ENCODE measurements around the gene NEK3. TPM values are rescaled to one million over a fixed set of nuclear protein-coding genes. Genes with fewer than 3 reads are reported as not detected.
"Not testable (repeated sequence)": the region's sequence is repeated elsewhere in the genome, so short reads cannot be mapped to it uniquely, and the experiment has no call there.

The NEK3 gene
- total RNA-seq, 1 donor from 2014 or later = 28.3 TPM

DNA sequence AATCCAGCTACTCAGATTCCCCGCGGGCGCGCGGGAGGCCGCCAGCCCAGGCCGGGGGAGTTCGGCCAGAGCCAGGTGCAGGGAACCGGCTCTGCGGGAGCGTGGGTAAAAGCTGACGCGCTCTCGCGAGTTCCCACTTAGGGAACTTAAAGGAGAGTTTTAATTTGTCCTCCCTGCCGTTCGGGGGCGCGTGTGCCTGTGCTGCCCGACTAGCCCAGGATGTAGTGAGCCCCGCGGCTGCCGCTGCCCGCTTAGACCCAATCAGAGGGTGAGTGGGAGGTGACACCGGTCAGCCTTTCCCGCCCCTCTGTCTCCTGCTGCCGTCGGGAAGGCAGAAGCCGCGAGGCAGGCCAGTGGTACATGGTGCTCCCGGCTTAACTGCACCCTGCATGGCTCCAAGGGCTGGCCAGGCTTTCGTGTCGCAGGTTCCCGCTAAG, 36.0 kb upstream of the NEK3 start:
- peak overlapping the region; percentile 99 for H3K4me3 Mint-ChIP-seq
- TF ChIP-seq CTCF (conservative IDR thresholded peaks at IDR 0.05) = no peak
- no peaks in the 10 kb centered on the region for H3K27me3 Mint-ChIP-seq
- H3K27ac Mint-ChIP-seq = peak overlapping the region; percentile 50
- DNase-seq (ENCODE audit: extremely low spot score, unreplicated experiment) = no peak
- no peaks in the 10 kb centered on the region for H3K36me3 Mint-ChIP-seq
- H3K4me1 Mint-ChIP-seq (ENCODE audit: unreplicated experiment) = peaks cover 13% of the 10 kb centered on the region
- no peaks in the 10 kb centered on the region for H3K9me3 Mint-ChIP-seq

GRCh38 chr13:52194184-52194868, 34.9 kb upstream of the NEK3 start:
- peak; percentile 93 for DNase-seq (ENCODE audit: extremely low spot score, unreplicated experiment)
- no peak for TF ChIP-seq CTCF (conservative IDR thresholded peaks at IDR 0.05)
- no peaks in the 10 kb centered on the region for H3K36me3 Mint-ChIP-seq
- no peaks in the 10 kb centered on the region for H3K27me3 Mint-ChIP-seq
- peaks cover 13% of the 10 kb centered on the region for H3K4me1 Mint-ChIP-seq (ENCODE audit: unreplicated experiment)
- H3K9me3 Mint-ChIP-seq = no peaks in the 10 kb centered on the region
- H3K27ac Mint-ChIP-seq = peak overlapping the region; percentile 94
- H3K4me3 Mint-ChIP-seq = peak overlapping the region; percentile 99

- peak overlapping the region; percentile 94 for H3K27ac Mint-ChIP-seq
- H3K9me3 Mint-ChIP-seq; DNase-seq (ENCODE audit: extremely low spot score, unreplicated experiment); H3K27me3 Mint-ChIP-seq; H3K36me3 Mint-ChIP-seq: not testable (repeated sequence)
- peak overlapping the region; percentile 99 for H3K4me3 Mint-ChIP-seq
- H3K4me1 Mint-ChIP-seq (ENCODE audit: unreplicated experiment) = peaks cover 13% of the 10 kb centered on the region
Observed at GRCh38 chr13:52193587-52194183, 34.3 kb upstream of the NEK3 start.

DNA sequence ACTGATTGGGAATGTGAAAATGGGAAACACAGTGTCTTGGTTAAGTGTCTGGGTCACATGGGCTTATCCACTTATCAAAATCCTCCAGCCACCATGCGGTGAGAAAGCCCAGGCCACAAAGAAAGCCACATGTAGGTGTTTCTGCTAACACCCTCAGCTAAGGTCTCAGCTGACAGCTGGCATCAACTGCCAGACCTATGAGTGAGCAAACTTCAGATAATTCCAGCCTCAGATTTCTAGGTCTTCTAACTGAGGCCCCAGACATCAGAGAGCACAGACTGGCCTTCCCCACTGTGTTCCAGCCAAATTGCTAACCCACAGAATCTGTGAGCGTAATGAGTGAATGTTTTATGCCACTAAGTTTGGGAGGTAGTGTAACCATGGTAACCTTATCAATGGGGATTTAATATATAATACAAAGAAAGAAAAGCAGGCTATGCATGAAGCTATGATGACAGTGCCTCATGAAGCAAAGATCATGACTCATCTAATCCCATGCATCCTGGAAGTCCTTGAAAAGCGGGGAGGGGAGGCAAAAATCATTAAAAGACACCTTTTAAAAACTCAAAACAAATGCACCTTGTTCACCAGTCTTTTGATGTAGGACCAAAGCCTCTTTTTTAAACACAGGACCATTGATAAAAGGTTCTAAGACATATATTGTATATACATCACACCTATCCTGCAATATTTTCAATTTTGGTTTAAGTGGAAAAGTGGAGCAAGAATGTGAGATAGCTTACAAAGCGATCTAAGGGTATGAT, 28.2 kb upstream of the NEK3 start:
- not testable (repeated sequence) for H3K36me3 Mint-ChIP-seq; H3K4me1 Mint-ChIP-seq (ENCODE audit: unreplicated experiment); DNase-seq (ENCODE audit: extremely low spot score, unreplicated experiment); H3K4me3 Mint-ChIP-seq; H3K27ac Mint-ChIP-seq; H3K9me3 Mint-ChIP-seq; H3K27me3 Mint-ChIP-seq

GRCh38 chr13:52187029-52187423, 27.6 kb upstream of the NEK3 start:
- no peak for TF ChIP-seq CTCF (conservative IDR thresholded peaks at IDR 0.05)
- H3K36me3 Mint-ChIP-seq = peaks cover 8% of the 10 kb centered on the region
- DNase-seq (ENCODE audit: extremely low spot score, unreplicated experiment) = no peak
- no peak overlapping the region for H3K27ac Mint-ChIP-seq
- H3K4me3 Mint-ChIP-seq = no peak overlapping the region
- H3K9me3 Mint-ChIP-seq = no peaks in the 10 kb centered on the region
- no peaks in the 10 kb centered on the region for H3K27me3 Mint-ChIP-seq
- H3K4me1 Mint-ChIP-seq (ENCODE audit: unreplicated experiment) = no peaks in the 10 kb centered on the region

- H3K9me3 Mint-ChIP-seq; H3K27ac Mint-ChIP-seq; DNase-seq (ENCODE audit: extremely low spot score, unreplicated experiment); H3K4me1 Mint-ChIP-seq (ENCODE audit: unreplicated experiment); H3K27me3 Mint-ChIP-seq; H3K4me3 Mint-ChIP-seq: not testable (repeated sequence)
- H3K36me3 Mint-ChIP-seq = peaks cover 18% of the 10 kb centered on the region
Observed at GRCh38 chr13:52181316-52181954, 22.0 kb upstream of the NEK3 start.

Data from type B pancreatic cell (in vitro differentiated cells).